OCI-LY3 (cell line): Measurements from ENCODE around the gene CD28.

Experiments used
- H2AFZ ChIP-seq: fragments of 200-600, 300-600 bp; shearing (Covaris generic); 2 replicates; pipeline ENCODE4 v1.6.0; 2014; ENCODE audit warnings: antibody characterized with exemption, low read depth, low read length
- H3K27ac ChIP-seq: fragments of 200-600, 300-600 bp; sonication (generic); 2 replicates; pipeline ENCODE4 v1.5.1; 2014; ENCODE audit warnings: mild to moderate bottlenecking, low read length, moderate library complexity, mixed read lengths
- H3K27me3 ChIP-seq: fragments of 200-600, 300-600 bp; sonication (generic); 2 replicates; pipeline ENCODE4 v1.6.1; 2014; ENCODE audit warnings: low read depth, low read length, mixed read lengths
- H3K36me3 ChIP-seq: fragments of 200-600, 300-600 bp; sonication (generic); replicated peaks from 2 replicates; pipeline ENCODE3; 2014; ENCODE audit warnings: low read depth, low read length, mixed read lengths
- H3K4me1 ChIP-seq: fragments of 300-600, 200-600 bp; sonication (generic); 2 replicates; pipeline ENCODE4 v1.6.1; 2014; ENCODE audit warnings: low read length, mixed read lengths
- H3K4me2 ChIP-seq: fragments of 200-600, 300-600 bp; sonication (generic); 2 replicates; pipeline ENCODE4 v1.6.1; 2014; ENCODE audit warnings: low read length, mixed read lengths
- H3K4me3 ChIP-seq: fragments of 300-600, 200-600 bp; sonication (generic); 2 replicates; pipeline ENCODE4 v1.5.1; 2014; ENCODE audit warnings: antibody characterized with exemption, mild to moderate bottlenecking, low read length, moderate library complexity
- H3K79me2 ChIP-seq: fragments of 300-600, 200-600 bp; shearing (Covaris generic); 2 replicates; pipeline ENCODE4 v1.6.1; 2014; ENCODE audit warnings: mild to moderate bottlenecking, low read length, mixed read lengths
- H3K9ac ChIP-seq: fragments of 300-600, 200-600 bp; shearing (Covaris generic); 2 replicates; pipeline ENCODE4 v1.6.0; 2014; ENCODE audit warnings: mild to moderate bottlenecking, low read length, moderate library complexity
- H3K9me3 ChIP-seq: fragments of 200-600, 300-600 bp; shearing (Covaris generic); 2 replicates; pipeline ENCODE4 v1.6.1; 2014; ENCODE audit warnings: low read length, mixed read lengths; ENCODE audit not compliant: insufficient read depth
- H4K20me1 ChIP-seq: fragments of 200-600, 300-600 bp; sonication (generic); 2 replicates; pipeline ENCODE4 v1.6.1; 2016; ENCODE audit warnings: low read length, mixed read lengths; ENCODE audit not compliant: insufficient read depth
- CTCF ChIP-seq: fragments of 200-600, 300-600 bp; sonication (generic); IDR thresholded peaks from 2 replicates; pipeline ENCODE4 v1.5.1; 2014; ENCODE audit warnings: antibody characterized with exemption, low read length, low read depth
- EZH2phosphoT487 ChIP-seq: fragments of 200-600 bp; shearing (Covaris generic); IDR thresholded peaks from 2 replicates; pipeline ENCODE4 v1.6.1; 2018; ENCODE audit warnings: antibody characterized with exemption, mixed run types, low read depth

The CD28 gene

DNA sequence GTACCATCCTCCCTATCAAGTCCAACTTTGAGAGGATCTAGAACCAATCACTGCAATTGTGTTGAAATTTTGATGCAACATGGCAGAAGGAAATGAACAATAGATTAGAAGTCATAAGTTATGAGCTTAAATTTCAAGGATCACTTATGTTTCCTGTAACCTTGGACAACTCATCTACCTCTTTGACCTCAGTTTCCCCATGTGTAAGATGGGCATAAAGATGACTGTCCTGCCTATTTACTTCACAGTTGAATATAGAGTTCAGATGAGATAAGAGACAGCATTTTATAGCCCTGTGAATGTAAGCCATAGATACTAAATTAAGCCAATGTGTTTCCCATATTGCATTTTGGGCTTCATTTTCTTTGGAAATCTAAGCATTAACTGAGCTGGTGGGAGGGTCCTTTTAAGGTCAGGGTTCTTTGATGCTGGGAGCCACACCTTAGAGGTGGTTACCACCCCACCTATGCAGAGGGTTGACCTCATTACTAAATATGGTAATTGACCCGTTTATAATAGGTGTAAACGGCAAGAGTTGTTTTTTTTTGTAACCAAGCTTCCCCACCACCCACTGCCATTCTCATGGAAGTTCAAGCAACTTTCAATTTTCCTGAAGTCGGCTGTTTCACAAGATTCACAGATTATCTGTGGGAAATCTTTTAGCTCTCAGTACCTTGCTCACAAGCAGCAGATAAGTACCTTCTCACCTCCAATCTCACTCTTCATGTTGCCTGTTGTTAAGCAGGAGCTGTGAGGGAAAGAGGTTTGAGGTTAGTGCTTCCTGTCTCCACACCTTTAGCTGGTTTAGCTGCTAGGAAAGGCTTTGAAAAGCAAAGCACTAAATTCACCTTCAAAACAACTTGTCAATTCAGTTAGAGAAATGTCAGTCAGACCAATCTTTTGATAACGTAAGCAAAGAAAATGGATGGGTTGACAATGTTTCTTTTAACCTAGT, 13.3 kb downstream of the CD28 start:
- Histone ChIP-seq H3K4me3 (no peak overlapping the region), H4K20me1 (no peaks in the 10 kb centered on the region), H3K9ac (no peak overlapping the region), H3K27ac (no peak overlapping the region), H3K4me1 (no peaks in the 10 kb centered on the region), H3K4me2 (no peak overlapping the region), H3K27me3 (peaks cover 13% of the 10 kb centered on the region), H2AFZ (no peak overlapping the region), H3K79me2 (no peaks in the 10 kb centered on the region), H3K9me3 (no peaks in the 10 kb centered on the region), H3K36me3 (no peaks in the 10 kb centered on the region)
- TF ChIP-seq CTCF, result no peak
- no peak for TF ChIP-seq EZH2phosphoT487

- Histone ChIP-seq H3K4me1 (no peaks in the 10 kb centered on the region), H3K36me3 (no peaks in the 10 kb centered on the region), H2AFZ (no peak overlapping the region), H3K4me3 (no peak overlapping the region), H3K4me2 (no peak overlapping the region), H3K27me3 (peaks cover 13% of the 10 kb centered on the region), H3K9me3 (no peaks in the 10 kb centered on the region), H4K20me1 (no peaks in the 10 kb centered on the region), H3K9ac (no peak overlapping the region), H3K27ac (no peak overlapping the region), H3K79me2 (no peaks in the 10 kb centered on the region)
- TF ChIP-seq CTCF (no peak), EZH2phosphoT487 (no peak)
Observed at GRCh38 chr2:203720915-203721672, 14.7 kb downstream of the CD28 start.

GRCh38 chr2:203721781-203722300, 15.4 kb downstream of the CD28 start:
- H3K9me3 ChIP-seq, result no peaks in the 10 kb centered on the region

More at GRCh38 chr2:203721781-203722300, 15.4 kb downstream of the CD28 start:
- Histone ChIP-seq H3K9ac (no peak overlapping the region), H3K4me3 (no peak overlapping the region), H3K4me1 (no peaks in the 10 kb centered on the region), H2AFZ (no peak overlapping the region), H3K27me3 (peaks cover 14% of the 10 kb centered on the region), H3K4me2 (no peak overlapping the region), H3K79me2 (no peaks in the 10 kb centered on the region), H3K36me3 (no peaks in the 10 kb centered on the region), H4K20me1 (no peaks in the 10 kb centered on the region), H3K27ac (no peak overlapping the region)
- TF ChIP-seq CTCF (no peak), EZH2phosphoT487 (no peak)
